MM.1S (cell line): ENCODE data around the gene ANTKMT.

ENCODE experiments used
- DNase-seq: peaks from one replicate; pipeline ENCODE4 v3.0.0-alpha.2; 2015
- H2AFZ ChIP-seq: fragments of 300-600 bp; sonication (generic); 2 replicates; pipeline ENCODE4 v1.6.0; 2016; ENCODE audit warnings: antibody characterized with exemption, low read length
- H3F3A ChIP-seq: fragments of 300-600 bp; sonication (generic); 2 replicates; pipeline ENCODE4 v1.6.1; 2016; ENCODE audit warnings: mild to moderate bottlenecking, antibody characterized with exemption, low read length, moderate library complexity, mixed read lengths; ENCODE audit not compliant: insufficient read depth
- H3K27ac ChIP-seq: fragments of 300-600 bp; sonication (generic); 2 replicates; pipeline ENCODE4 v1.5.1; 2016; ENCODE audit warnings: mild to moderate bottlenecking, low read length
- H3K27me3 ChIP-seq: fragments of 300-600 bp; sonication (generic); replicated peaks from 2 replicates; pipeline ENCODE4 v1.6.0; 2016; ENCODE audit warnings: low read length; ENCODE audit not compliant: insufficient read depth
- H3K36me3 ChIP-seq: fragments of 300-600 bp; sonication (generic); replicated peaks from 2 replicates; pipeline ENCODE4 v1.6.1; 2016; ENCODE audit warnings: mild to moderate bottlenecking, low read length, mixed read lengths; ENCODE audit not compliant: insufficient read depth
- H3K4me1 ChIP-seq: fragments of 300-600 bp; sonication (generic); 2 replicates; pipeline ENCODE4 v1.6.1; 2016; ENCODE audit warnings: low read length, mixed read lengths
- H3K4me2 ChIP-seq: fragments of 300-600 bp; sonication (generic); 2 replicates; pipeline ENCODE4 v1.6.0; 2016; ENCODE audit warnings: low read depth, low read length
- H3K4me3 ChIP-seq: fragments of 300-600 bp; sonication (generic); 2 replicates; pipeline ENCODE4 v1.5.1; 2016; ENCODE audit warnings: low read length, mixed read lengths
- H3K79me2 ChIP-seq: fragments of 300-600 bp; sonication (generic); 2 replicates; pipeline ENCODE4 v1.6.1; 2016; ENCODE audit warnings: mixed run types, low read length, mixed read lengths
- H3K9ac ChIP-seq: fragments of 300-600 bp; sonication (generic); 2 replicates; pipeline ENCODE4 v1.6.1; 2016; ENCODE audit warnings: low read length, mixed read lengths
- H3K9me2 ChIP-seq: fragments of 300-600 bp; sonication (generic); replicated peaks from 2 replicates; pipeline ENCODE4 v1.6.1; 2016; ENCODE audit warnings: mild to moderate bottlenecking, low read length, mixed read lengths; ENCODE audit not compliant: insufficient read depth
- H3K9me3 ChIP-seq: fragments of 300-600 bp; sonication (generic); replicated peaks from 2 replicates; pipeline ENCODE4 v1.6.1; 2016; ENCODE audit warnings: mild to moderate bottlenecking, low read length, mixed read lengths; ENCODE audit not compliant: insufficient read depth
- H4K20me1 ChIP-seq: fragments of 300-600 bp; sonication (generic); 2 replicates; pipeline ENCODE4 v1.6.1; 2016; ENCODE audit warnings: mild to moderate bottlenecking, low read length, moderate library complexity, mixed read lengths; ENCODE audit not compliant: insufficient read depth
- CTCF ChIP-seq: fragments of 300-600 bp; sonication (generic); IDR thresholded peaks from 2 replicates; pipeline ENCODE4 v1.5.1; 2016; ENCODE audit warnings: antibody characterized with exemption, low read length, mixed read lengths
- EZH2 ChIP-seq: fragments of 300-600 bp; sonication (generic); optimal IDR thresholded peaks from 2 replicates; pipeline ENCODE3; 2017; ENCODE audit warnings: low read depth, mild to moderate bottlenecking, antibody characterized with exemption, low read length, mixed read lengths
- EZH2phosphoT487 ChIP-seq: fragments of 300-600 bp; sonication (generic); IDR thresholded peaks from 2 replicates; pipeline ENCODE4 v1.6.1; 2018; ENCODE audit warnings: antibody characterized with exemption, low read length

ANTKMT gene

DNA sequence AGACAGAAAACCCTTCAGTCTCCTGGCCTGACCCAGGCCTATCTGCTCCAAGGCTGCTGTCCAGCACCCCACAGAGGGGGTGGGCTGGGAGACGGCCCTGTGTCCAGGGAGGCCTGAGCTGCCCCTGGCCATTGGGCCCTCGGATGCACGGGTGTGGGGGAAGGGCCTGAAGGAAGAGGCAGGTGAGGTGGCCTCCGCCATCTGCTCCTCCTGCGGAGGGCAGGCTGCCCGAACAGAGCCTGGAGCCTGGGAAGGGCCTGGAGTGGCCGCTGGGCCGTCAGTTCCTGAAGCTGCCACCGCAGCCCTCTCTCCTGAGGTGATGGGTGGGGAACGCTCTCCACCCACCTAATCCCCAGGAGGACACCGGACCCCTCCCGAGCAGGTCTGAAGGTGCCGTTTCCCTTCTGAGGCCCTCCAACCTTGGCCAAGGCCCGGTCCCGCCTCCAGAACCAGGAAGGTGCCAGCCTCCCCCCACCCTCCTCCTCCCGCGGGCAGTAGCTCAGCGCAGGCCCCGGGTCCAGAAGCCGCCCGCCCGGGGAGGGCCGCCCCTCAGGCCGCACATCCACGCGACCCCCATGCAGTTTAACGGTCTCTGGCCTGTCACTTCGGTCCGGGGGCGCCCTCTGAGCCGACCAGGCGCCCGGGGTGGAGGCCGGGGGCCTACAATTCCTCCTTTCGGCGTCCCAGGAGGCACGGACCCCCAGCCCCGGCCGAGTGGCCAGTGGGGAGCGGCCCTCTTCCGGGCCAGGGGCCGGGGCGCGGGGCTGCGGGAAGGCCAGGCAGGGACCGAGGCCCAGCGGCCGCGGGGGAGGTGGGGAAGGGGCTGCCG, 16.2 kb upstream of the ANTKMT start:
- TF ChIP-seq CTCF (no peak), EZH2phosphoT487 (no peak), EZH2 (no peak)
- H3K9me3 ChIP-seq, result no peaks in the 10 kb centered on the region
- H3K4me1 ChIP-seq, result no peaks in the 10 kb centered on the region
- no peak overlapping the region for H2AFZ ChIP-seq
- no peak overlapping the region for H3K4me2 ChIP-seq
- no peak overlapping the region for H3K27ac ChIP-seq
- H3K9ac ChIP-seq, result no peak overlapping the region
- H4K20me1 ChIP-seq, result no peaks in the 10 kb centered on the region
- H3K27me3 ChIP-seq, result peaks cover 80% of the 10 kb centered on the region
- H3K79me2 ChIP-seq, result no peaks in the 10 kb centered on the region
- H3F3A ChIP-seq, result no peaks in the 10 kb centered on the region
- H3K36me3 ChIP-seq, result no peaks in the 10 kb centered on the region
- no peaks in the 10 kb centered on the region for H3K9me2 ChIP-seq
- H3K4me3 ChIP-seq, result no peak overlapping the region
- DNase-seq, result no peak

GRCh38 chr16:705431-706188, 15.3 kb upstream of the ANTKMT start, which contains the start of gene FBXL16:
TSS of gene FBXL16 (minus strand) at chr16:705801. CDS start at chr16:697405, 8,396 bp downstream.
- Histone ChIP-seq H3K4me2 (no peak within 1 kb of the TSS), H3K27me3 (peaks cover 81% of the 10 kb centered on the region), H2AFZ (no peak within 1 kb of the TSS), H3K4me1 (no peaks in the 10 kb centered on the region), H3K9me3 (no peaks in the 10 kb centered on the region), H3K9me2 (no peaks in the 10 kb centered on the region), H3K27ac (no peak within 1 kb of the TSS), H3K4me3 (no peak within 1 kb of the TSS), H4K20me1 (no peaks in the 10 kb centered on the region), H3K79me2 (no peaks in the 10 kb centered on the region), H3F3A (no peaks in the 10 kb centered on the region), H3K9ac (no peak within 1 kb of the TSS), H3K36me3 (no peaks in the 10 kb centered on the region)
- TF ChIP-seq CTCF (no peak), EZH2phosphoT487 (no peak), EZH2 (no peak)
- DNase-seq, result no peak

- no peaks in the 10 kb centered on the region for H4K20me1 ChIP-seq
- no peaks in the 10 kb centered on the region for H3K4me1 ChIP-seq
- no peak for TF ChIP-seq CTCF
- no peak for TF ChIP-seq EZH2
- TF ChIP-seq EZH2phosphoT487, result no peak
- H3K4me2 ChIP-seq, result no peak overlapping the region
- H3K36me3 ChIP-seq, result no peaks in the 10 kb centered on the region
- H3K9me2 ChIP-seq, result no peaks in the 10 kb centered on the region
- no peaks in the 10 kb centered on the region for H3K9me3 ChIP-seq
- DNase-seq, result no peak
- no peaks in the 10 kb centered on the region for H3F3A ChIP-seq
- H2AFZ ChIP-seq, result no peak overlapping the region
- H3K27ac ChIP-seq, result no peak overlapping the region
- H3K27me3 ChIP-seq, result peaks cover 81% of the 10 kb centered on the region
- no peaks in the 10 kb centered on the region for H3K79me2 ChIP-seq
- H3K9ac ChIP-seq, result no peak overlapping the region
- no peak overlapping the region for H3K4me3 ChIP-seq
Measured at GRCh38 chr16:706189-707061, 14.5 kb upstream of the ANTKMT start.
